ENCODE data around the gene DPP9.
"Not testable (repeated sequence)": the region's sequence is repeated elsewhere in the genome, so short reads cannot be mapped to it uniquely, and the experiment has no call there.

DPP9 gene

GRCh38 chr19:4684312-4685095, 39.1 kb downstream of the DPP9 start:
- no peak for DNase-seq

DNA sequence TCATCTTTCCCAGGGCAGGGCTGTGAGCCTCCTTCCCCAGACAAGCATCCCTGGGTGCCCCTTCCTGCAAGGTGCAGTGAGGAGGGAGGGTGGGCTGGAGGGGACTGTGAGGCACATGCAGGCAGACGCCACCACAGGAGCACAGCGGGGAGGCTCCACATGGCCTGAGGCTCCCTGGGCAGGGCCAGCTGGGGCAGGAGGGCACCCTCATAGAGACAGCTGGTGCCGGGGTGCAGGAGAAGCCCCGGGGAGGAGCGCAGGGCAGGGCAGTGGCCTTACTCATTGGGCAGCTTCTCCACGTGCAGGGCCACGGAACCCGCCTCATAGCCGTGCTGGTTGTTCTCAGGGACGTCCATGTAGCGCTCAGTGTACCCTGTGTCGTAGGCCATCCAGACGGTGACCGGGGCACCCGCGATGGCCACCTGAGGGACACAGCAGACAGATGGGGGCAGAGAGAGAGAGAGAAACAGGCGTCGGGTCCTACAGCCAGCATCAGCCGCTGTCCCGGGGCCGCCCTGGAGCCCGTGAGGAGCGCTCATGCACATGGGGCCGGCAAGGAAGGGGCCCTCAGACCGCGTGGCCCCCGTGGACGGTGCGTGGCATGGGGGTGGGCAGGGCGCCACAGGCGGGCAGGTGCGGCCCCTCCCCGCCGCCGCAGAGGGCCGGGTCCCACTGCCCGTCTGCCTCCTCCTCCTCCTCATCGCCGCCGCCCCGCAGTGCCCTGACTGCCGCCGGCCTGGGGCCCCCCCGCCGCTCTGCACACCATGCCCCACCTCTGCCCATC, 41.0 kb downstream of the DPP9 start:
- no peak for DNase-seq

DNA sequence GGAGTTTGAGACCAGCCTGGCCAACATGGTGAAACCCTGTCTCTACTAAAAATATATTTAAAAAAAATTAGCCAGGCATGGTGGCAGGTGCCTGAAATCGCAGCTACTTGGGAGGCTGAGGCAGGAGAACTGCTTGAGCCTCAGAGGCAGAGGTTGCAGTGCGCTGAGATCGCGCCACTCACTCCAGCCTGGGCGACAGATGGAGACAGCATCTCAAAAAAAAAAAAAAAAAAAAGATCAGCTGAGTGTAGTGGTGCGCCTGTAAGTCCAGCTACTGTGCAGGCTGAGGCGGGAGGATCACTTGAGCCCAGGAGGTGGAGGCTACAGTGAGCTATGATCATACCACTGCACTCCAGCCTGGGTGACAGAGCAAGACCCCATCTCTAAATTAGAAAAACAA, 43.6 kb downstream of the DPP9 start:
- not testable (repeated sequence) for DNase-seq

GRCh38 chr19:4678881-4679790, 44.5 kb downstream of the DPP9 start:
- DNase-seq = no peak

GRCh38 chr19:4676955-4677731, 46.5 kb downstream of the DPP9 start:
- DNase-seq = no peak

DNA sequence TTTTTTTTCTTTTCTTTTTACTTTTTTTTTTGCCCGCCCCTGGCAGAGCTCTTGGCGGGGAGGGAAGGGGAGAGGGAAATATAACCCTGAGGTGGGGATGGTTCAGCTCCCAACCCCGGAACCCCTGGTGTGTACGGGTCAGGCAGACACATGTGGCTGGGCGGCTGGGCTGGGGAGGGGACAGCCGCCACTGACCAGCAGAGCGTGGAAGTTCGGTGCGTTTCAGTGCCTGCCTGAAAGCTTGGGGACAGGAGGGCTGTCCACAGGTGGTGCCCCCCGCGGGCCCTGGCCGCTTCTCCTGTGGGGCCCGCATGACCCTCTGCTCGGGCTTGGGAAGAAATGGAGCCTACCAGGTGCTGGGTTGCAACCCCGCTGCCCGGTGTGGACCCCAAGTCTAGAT, 48.3 kb downstream of the DPP9 start:
- DNase-seq = no peak

DNA sequence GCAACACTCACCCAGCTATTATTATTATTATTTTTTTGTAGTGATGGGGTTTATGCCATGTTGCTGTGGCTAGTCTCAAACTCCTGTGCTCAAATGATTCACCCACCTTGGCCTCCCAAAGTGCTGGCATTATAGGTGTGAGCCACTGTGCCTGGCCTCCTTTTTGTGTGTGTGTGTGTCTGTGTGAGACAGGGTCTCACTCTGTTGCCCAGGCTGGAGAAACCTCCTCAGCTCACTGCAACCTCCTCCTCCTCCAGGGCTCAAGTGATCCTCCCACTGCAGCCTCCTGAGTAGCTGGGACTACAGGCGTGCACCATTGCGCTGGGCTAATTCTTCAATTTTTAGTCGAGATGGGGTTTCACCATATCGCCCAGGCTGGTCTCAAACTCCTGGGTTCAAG, 49.9 kb downstream of the DPP9 start:
- DNase-seq = no peak

DNA sequence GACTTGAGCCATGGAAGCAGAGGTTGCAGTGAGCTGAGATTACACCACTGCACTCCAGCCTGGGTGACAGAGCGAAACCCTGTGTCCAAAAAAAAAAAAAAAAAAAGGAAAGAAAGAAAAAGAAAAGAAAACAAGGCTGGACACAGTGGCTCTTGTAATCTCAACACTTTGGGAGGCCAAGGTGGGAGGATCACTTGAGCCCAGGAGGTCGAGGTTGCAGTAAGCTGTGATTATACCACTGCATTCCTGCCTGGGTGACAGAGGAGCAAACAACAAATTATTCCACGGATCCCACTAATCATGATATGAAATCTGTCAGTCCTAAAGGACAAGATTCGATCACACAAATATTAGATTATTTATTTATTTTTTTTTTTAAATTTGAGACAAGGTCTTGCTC, 50.4 kb downstream of the DPP9 start:
- DNase-seq = no peak

DNA sequence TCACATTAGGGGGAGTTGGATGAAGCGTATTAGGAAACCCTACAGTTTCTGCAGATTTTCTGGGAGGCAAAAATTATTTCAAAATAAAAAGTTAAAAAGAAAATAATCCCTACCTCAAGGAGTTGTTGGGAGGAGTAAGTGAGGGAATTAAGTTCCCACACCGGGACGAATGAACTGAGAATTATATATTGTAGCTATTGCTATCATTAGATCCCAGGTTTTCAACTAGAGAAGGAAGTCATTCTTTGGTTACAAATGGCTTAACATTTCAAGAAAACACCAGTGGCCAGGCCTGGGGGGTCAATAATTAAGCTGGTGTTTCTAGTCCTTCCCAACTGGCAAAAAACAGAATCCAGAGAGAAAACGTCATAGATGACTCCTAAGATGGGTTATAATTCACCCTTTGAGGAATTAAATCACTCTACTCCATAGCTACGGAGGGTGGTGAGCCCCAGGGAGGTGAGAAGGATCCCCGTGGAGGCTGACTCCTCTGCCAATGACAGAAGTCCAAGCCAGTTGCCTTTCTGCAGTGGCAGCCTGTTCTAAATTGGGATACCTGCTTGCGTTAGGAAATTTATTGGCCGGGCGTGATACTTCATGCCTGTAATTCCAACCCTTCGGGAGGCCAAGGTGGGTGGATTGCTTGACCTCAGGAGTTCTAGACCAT, 52.3 kb downstream of the DPP9 start:
- DNase-seq = no peak

GRCh38 chr19:4669723-4670480, 53.7 kb downstream of the DPP9 start, which contains the start of gene MYDGF:
MYDGF (minus strand) TSS chr19:4670342; CDS start chr19:4670334, 8 bp downstream.
- peak; percentile 86 for DNase-seq

GRCh38 chr19:4664642-4665041, 59.0 kb downstream of the DPP9 start:
- no peak for DNase-seq

- no peak for DNase-seq
Observed at GRCh38 chr19:4662812-4663211, 60.8 kb downstream of the DPP9 start.

DNA sequence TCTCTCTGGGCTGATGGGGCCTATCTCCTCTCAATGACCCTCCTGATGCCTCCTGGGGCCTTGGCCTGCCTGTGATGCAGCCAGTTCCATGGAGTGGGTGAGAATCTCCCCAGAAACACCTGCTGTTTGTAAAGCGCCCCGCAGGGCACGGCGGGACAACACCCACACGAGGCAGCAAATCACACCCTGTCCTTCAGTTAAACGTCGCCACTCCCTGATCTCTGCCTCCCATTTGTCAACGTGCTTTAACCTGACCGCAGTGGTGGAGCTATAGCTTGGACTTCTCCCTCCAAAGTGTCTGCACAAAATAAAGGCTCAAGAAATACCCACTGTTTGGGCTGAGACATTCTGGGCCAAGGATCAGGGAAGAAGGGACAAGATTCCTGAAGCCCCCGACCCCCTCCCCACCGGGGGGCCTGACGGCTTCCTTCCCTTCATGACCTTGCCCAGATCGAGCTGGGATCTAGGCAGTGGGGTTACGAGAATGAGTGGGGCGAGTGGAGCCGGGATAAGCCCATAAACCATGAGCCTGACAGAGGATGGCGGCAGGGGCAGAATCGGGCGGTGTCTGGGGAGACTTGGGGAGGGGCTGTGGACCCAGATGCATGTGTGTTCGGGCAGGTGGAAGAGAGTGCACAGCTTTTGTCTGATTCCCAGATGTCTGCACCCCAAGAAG, 61.5 kb downstream of the DPP9 start:
- DNase-seq = no peak

DNA sequence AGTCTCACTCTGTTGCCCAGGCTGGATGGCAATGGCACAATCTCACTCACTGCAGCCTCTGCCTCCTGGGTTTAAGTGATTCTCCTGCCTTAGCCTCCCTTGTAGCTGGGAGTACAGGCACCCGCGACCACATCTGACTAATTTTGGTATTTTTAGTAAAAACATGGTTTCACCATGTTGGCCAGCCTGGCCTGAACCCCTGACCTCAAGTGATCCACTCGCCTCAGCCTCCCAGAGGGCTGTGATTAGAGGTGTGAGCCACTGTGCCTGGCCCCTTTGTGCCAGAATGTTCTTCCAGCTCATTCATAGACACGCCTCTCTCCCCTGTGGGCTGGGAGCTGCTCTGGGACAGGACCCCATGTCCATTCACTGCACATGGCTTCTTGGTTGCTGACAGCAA, 62.6 kb downstream of the DPP9 start:
- DNase-seq = no peak

DNA sequence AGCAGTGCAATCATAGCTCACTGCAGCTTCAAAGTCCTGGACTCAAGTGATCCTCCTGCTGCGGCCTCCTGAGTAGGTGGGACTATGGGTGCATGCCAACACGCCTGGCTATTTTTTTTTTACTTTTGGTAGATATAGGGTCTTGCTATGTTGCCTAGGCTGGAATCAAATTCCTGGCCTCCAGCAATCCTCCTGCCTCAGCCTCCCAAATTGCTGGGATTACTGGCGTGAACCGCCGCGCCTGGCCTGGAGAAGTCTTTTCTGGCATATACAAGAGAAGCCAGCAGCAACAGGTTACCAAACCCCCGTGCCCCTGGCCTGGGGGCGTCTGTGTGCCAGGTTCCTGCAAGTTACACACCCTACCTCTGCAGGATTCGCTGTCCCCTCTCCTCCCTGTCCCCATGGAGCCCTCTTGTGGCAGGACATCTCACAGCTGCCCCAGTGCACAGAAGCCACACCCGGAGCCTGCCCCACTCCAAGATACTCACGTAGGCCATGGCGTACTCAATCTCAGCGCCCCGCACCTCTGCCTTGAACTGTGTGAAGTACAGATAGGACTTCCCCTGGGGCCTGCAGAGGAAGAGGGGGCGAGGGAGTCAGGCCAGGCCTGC, 63.4 kb downstream of the DPP9 start:
- DNase-seq = no peak

GRCh38 chr19:4657835-4658234, 65.8 kb downstream of the DPP9 start:
- no peak for DNase-seq

GRCh38 chr19:4657262-4657661, 66.4 kb downstream of the DPP9 start:
- no peak for DNase-seq

GRCh38 chr19:4656102-4656501, 67.5 kb downstream of the DPP9 start:
- no peak for DNase-seq

DNA sequence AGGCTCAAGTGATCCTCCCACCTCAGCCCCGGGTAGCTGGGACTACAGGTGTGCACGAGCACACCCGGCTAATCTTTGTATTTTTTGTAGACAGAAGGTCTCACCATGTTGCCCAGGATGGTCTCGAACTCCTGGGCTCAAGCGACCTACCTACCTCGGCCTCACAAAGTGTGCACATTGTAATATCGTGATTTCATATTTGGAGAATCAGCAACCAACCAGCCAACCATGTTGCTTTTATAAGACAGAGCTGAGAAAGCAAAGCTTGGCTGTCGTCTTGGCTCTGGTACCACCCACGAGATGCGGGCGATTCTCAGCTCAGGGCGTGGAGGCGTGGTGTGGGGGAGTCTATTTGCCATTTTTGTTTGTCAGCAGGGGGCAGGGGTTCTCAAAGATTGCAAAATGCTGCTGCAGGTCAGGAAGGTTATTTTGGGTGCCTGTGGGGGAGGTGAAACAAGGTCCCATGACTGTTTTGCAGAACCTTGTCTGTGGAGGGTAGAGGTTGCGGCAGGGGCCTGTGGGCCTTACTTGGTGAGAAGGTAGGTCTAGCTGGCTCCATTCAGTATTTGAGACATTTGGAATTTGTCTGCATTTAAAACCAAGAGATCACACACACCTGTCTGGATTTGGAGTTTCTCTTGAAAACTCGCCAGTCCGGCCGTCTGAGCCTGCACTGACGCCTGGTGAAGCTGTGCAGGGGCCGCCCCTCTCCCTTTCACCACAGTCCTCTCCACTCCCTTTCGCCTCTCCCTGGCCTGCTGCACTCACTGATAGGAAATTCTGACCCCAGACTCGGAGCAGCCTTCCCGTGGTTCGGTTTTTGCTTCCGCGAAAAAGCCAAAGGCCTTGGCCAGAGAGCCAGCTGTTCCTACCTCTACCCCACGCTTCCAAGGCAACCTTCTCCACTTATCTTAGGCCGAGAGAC, 68.9 kb downstream of the DPP9 start:
- no peak for DNase-seq
